Measurements from ENCODE around the gene TNFRSF9.

GRCh38 chr1:7962636-7963377, 22.2 kb upstream of the TNFRSF9 start:
- TF ChIP-seq, protein P1, sequence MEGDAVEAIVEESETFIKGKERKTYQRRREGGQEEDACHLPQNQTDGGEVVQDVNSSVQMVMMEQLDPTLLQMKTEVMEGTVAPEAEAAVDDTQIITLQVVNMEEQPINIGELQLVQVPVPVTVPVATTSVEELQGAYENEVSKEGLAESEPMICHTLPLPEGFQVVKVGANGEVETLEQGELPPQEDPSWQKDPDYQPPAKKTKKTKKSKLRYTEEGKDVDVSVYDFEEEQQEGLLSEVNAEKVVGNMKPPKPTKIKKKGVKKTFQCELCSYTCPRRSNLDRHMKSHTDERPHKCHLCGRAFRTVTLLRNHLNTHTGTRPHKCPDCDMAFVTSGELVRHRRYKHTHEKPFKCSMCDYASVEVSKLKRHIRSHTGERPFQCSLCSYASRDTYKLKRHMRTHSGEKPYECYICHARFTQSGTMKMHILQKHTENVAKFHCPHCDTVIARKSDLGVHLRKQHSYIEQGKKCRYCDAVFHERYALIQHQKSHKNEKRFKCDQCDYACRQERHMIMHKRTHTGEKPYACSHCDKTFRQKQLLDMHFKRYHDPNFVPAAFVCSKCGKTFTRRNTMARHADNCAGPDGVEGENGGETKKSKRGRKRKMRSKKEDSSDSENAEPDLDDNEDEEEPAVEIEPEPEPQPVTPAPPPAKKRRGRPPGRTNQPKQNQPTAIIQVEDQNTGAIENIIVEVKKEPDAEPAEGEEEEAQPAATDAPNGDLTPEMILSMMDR (IDR thresholded peaks at IDR 0.05; ENCODE audit: control extremely low read depth in 1 of 3, insufficient read depth in 1 of 3, low read depth in 1 of 3, low read length in 3 of 3): no peak
- TF ChIP-seq CREB1 (IDR thresholded peaks at IDR 0.05) (no peak), MAX (IDR thresholded peaks at IDR 0.05) (no peak), ZNF274 (IDR thresholded peaks at IDR 0.05; ENCODE audit: borderline replicate concordance, extremely low read depth, low read length) (no peak), SIX5 (IDR thresholded peaks at IDR 0.05; ENCODE audit: low read depth, low read length) (no peak), EP300 (IDR thresholded peaks at IDR 0.05; ENCODE audit: borderline replicate concordance in 1 of 2, low read depth in 2 of 2, low read length in 2 of 2) (no peak), EZH2 (IDR thresholded peaks at IDR 0.05; ENCODE audit: low read depth, low read length, severe bottlenecking) (no peak), HDAC2 (IDR thresholded peaks at IDR 0.05; ENCODE audit: borderline replicate concordance in 1 of 2, low read depth in 2 of 2, low read length in 2 of 2) (no peak), POLR2A (IDR thresholded peaks at IDR 0.05; ENCODE audit: control extremely low read depth in 1 of 2, low read depth in 2 of 2, low read length in 2 of 2) (no peak), POLR2AphosphoS5 (IDR thresholded peaks at IDR 0.05; ENCODE audit: low read depth, low read length) (no peak), CBX5 (IDR thresholded peaks at IDR 0.05; ENCODE audit: low read depth, low read length) (no peak), RNF2 (IDR thresholded peaks at IDR 0.05; ENCODE audit: borderline replicate concordance, low read depth, low read length, missing control alignments, poor library complexity, severe bottlenecking) (no peak), JUND (IDR thresholded peaks at IDR 0.05; ENCODE audit: low read length) (no peak), RFX5 (IDR thresholded peaks at IDR 0.05; ENCODE audit: borderline replicate concordance, low read depth, low read length) (no peak)

Measured in H1 (cell line).